ENCODE results near the gene TEDC1. TPM values are rescaled to one million over a fixed set of nuclear protein-coding genes. Genes with fewer than 3 reads are reported as not detected.

Gene TEDC1
- total and polyA plus RNA-seq, 2 donors: 17.9 to 23.3 TPM

GRCh38 chr14:105547741-105548169 lies 56.7 kb downstream of the TEDC1 start:
- no peaks in the 10 kb centered on the region for H3K4me1 ChIP-seq (ENCODE audit: control insufficient read depth in 2 of 2, insufficient read depth in 2 of 2, low read length in 2 of 2)
- 98% methylated on average over 38 of the region's 38 CpGs for WGBS
- no peak for DNase-seq (ENCODE audit: low read depth in 6 of 9, low spot score in 9 of 9)

More at GRCh38 chr14:105547741-105548169, 56.7 kb downstream of the TEDC1 start:
- Histone ChIP-seq H3K27ac (ENCODE audit: low read depth in 1 of 2, low read length in 1 of 2) (no peak overlapping the region), H3K9me3 (ENCODE audit: control insufficient read depth in 2 of 2, insufficient read depth in 1 of 2, low read length in 1 of 2) (no peaks in the 10 kb centered on the region), H3K4me3 (ENCODE audit: low read length in 2 of 2) (no peak overlapping the region), H3K36me3 (ENCODE audit: control insufficient read depth in 2 of 2, insufficient read depth in 2 of 2, low read length in 1 of 2) (no peaks in the 10 kb centered on the region), H3K27me3 (ENCODE audit: control insufficient read depth in 2 of 2, insufficient read depth in 1 of 2, low read length in 1 of 2) (no peaks in the 10 kb centered on the region)

Other genes with a start within 250 kb of the TEDC1 start
- 26.3 TPM for gene BTBD6, start 242.7 kb upstream of the TEDC1 start, total RNA-seq
- gene BTBD6, start 242.7 kb upstream of the TEDC1 start, polyA plus RNA-seq: 44.9 TPM
- 14.7 TPM for gene BRF1, start 190.2 kb upstream of the TEDC1 start, total RNA-seq
- gene BRF1, start 190.2 kb upstream of the TEDC1 start, polyA plus RNA-seq: 29.8 TPM
- 20.5 TPM for gene PACS2, start 176.5 kb upstream of the TEDC1 start, total RNA-seq
- 64.6 TPM for gene PACS2, start 176.5 kb upstream of the TEDC1 start, polyA plus RNA-seq
- 0.85 TPM for gene TEX22, start 92.7 kb upstream of the TEDC1 start, total RNA-seq
- gene TEX22, start 92.7 kb upstream of the TEDC1 start, polyA plus RNA-seq: 1.2 TPM
- gene MTA1, start 71.4 kb upstream of the TEDC1 start, total RNA-seq: 32.5 TPM
- gene MTA1, start 71.4 kb upstream of the TEDC1 start, polyA plus RNA-seq: 80.8 TPM
- gene CRIP2, start 16.4 kb upstream of the TEDC1 start, total RNA-seq: 15.9 TPM
- 89.7 TPM for gene CRIP2, start 16.4 kb upstream of the TEDC1 start, polyA plus RNA-seq
- 108 TPM for gene CRIP1, start 4.4 kb upstream of the TEDC1 start, total RNA-seq
- gene CRIP1, start 4.4 kb upstream of the TEDC1 start, polyA plus RNA-seq: 471 TPM
- 2.8 TPM for gene TMEM121, start 35.3 kb downstream of the TEDC1 start, total RNA-seq
- gene TMEM121, start 35.3 kb downstream of the TEDC1 start, polyA plus RNA-seq: 2.1 TPM